H1 (cell line): ENCODE measurements around the gene ZNF565. TPM values are rescaled to one million over a fixed set of nuclear protein-coding genes. Genes with fewer than 3 reads are reported as not detected.

Source experiments
- BRCA1 ChIP-seq: IDR thresholded peaks from 2 replicates; pipeline ENCODE4 v1.6.1; 2012; ENCODE audit warnings: low read depth, low read length, improper control_type of control experiment
- CBX8 ChIP-seq: fragments of 300-800, 300-1000 bp; sonication (generic); IDR thresholded peaks from 2 replicates; pipeline ENCODE4 v1.7.1; 2016; ENCODE audit warnings: low read depth, low read length, borderline replicate concordance
- CHD1 ChIP-seq: IDR thresholded peaks from 2 replicates; pipeline ENCODE4 v1.6.1; 2012; ENCODE audit warnings: low read depth, low read length, improper control_type of control experiment
- GABPA ChIP-seq: IDR thresholded peaks from 2 replicates; pipeline ENCODE4 v1.6.1; 2011; ENCODE audit warnings: mild to moderate bottlenecking, low read length, moderate library complexity, borderline replicate concordance; ENCODE audit not compliant: insufficient read depth
- GTF2F1 ChIP-seq: IDR thresholded peaks from 2 replicates; pipeline ENCODE4 v1.6.1; 2012; ENCODE audit warnings: low read depth, low read length, improper control_type of control experiment, borderline replicate concordance
- JUND ChIP-seq: IDR thresholded peaks from 2 replicates; pipeline ENCODE4 v1.6.1; 2011; ENCODE audit warnings: mild to moderate bottlenecking, improper control_type of control experiment, low read length
- KDM4A ChIP-seq: IDR thresholded peaks from one replicate; pipeline ENCODE4 v1.7.1; 2012; ENCODE audit warnings: low read depth, mild to moderate bottlenecking, moderate library complexity, low read length, inconsistent platforms; ENCODE audit not compliant: severe bottlenecking
- KDM5A ChIP-seq: fragments of 200-600 bp; IDR thresholded peaks from 2 replicates; pipeline ENCODE4 v1.7.1; 2012; ENCODE audit warnings: mild to moderate bottlenecking, low read length, inconsistent platforms, mixed read lengths
- MAFK ChIP-seq: IDR thresholded peaks from 2 replicates; pipeline ENCODE4 v1.6.1; 2012; ENCODE audit warnings: low read depth, mild to moderate bottlenecking, improper control_type of control experiment, low read length
- NANOG ChIP-seq: IDR thresholded peaks from 2 replicates; pipeline ENCODE4 v1.6.1; 2011; ENCODE audit warnings: low read length, low read depth, mild to moderate bottlenecking, inconsistent platforms; ENCODE audit not compliant: insufficient read depth, poor library complexity, severe bottlenecking
- POLR2A ChIP-seq, 2 experiments: IDR thresholded peaks; 1 replicate in 1 of 2; 2 replicates in 1 of 2; pipeline ENCODE4 v1.6.1; 2011; ENCODE audit warnings: low read depth in 2 of 2, low read length in 2 of 2, mild to moderate bottlenecking in 2 of 2; ENCODE audit errors: control extremely low read depth in 1 of 2
- RAD21 ChIP-seq, 2 experiments: IDR thresholded peaks in 1 of 2; conservative IDR thresholded peaks in 1 of 2; 2 replicates each; pipeline ENCODE4 v1.6.1; 2011; ENCODE audit warnings: low read depth in 2 of 2, low read length in 2 of 2, improper control_type of control experiment in 1 of 2, inconsistent platforms in 1 of 2, mild to moderate bottlenecking in 1 of 2, moderate library complexity in 1 of 2
- RBBP5 ChIP-seq: IDR thresholded peaks from 2 replicates; pipeline ENCODE4 v1.7.1; 2012; ENCODE audit warnings: low read depth, mild to moderate bottlenecking, inconsistent platforms, low read length, moderate library complexity, borderline replicate concordance
- RXRA ChIP-seq: IDR thresholded peaks from 2 replicates; pipeline ENCODE4 v1.6.1; 2011; ENCODE audit warnings: low read depth, mild to moderate bottlenecking, low read length, moderate library complexity; ENCODE audit not compliant: insufficient read depth
- SIN3A ChIP-seq, 2 experiments: IDR thresholded peaks in 1 of 2; conservative IDR thresholded peaks in 1 of 2; 2 replicates each; pipeline ENCODE4 v1.6.1; 2011 to 2012; ENCODE audit warnings: low read length in 2 of 2, improper control_type of control experiment in 1 of 2, low read depth in 1 of 2, mild to moderate bottlenecking in 1 of 2
- SIRT6 ChIP-seq: IDR thresholded peaks from one replicate; pipeline ENCODE4 v1.7.1; 2012; ENCODE audit warnings: low read length, inconsistent platforms
- SP1 ChIP-seq: IDR thresholded peaks from 2 replicates; pipeline ENCODE4 v1.6.1; 2011; ENCODE audit warnings: low read depth, low read length
- SRF ChIP-seq: IDR thresholded peaks from 2 replicates; pipeline ENCODE4 v1.6.1; 2011; ENCODE audit warnings: mild to moderate bottlenecking, low read depth, low read length, moderate library complexity
- SUZ12 ChIP-seq: fragments of 200-600 bp; sonication (generic); IDR thresholded peaks from 2 replicates; pipeline ENCODE4 v1.6.1; 2012; ENCODE audit warnings: mild to moderate bottlenecking, inconsistent platforms, low read length, moderate library complexity, mixed read lengths
- TAF7 ChIP-seq: optimal IDR thresholded peaks from 2 replicates; pipeline ENCODE3; 2011; ENCODE audit warnings: low read depth, mild to moderate bottlenecking, inconsistent platforms, low read length, moderate library complexity, borderline replicate concordance
- TEAD4 ChIP-seq: IDR thresholded peaks from 2 replicates; pipeline ENCODE4 v1.6.1; 2012; ENCODE audit warnings: low read depth, low read length, inconsistent platforms, mixed read lengths
- USF2 ChIP-seq: IDR thresholded peaks from 2 replicates; pipeline ENCODE4 v1.6.1; 2011; ENCODE audit warnings: low read length, improper control_type of control experiment
- ZNF274 ChIP-seq: IDR thresholded peaks from 2 replicates; pipeline ENCODE4 v1.7.0; 2012; ENCODE audit warnings: low read length, borderline replicate concordance; ENCODE audit errors: extremely low read depth
- polyA plus RNA-seq, 7 experiments: library from polyadenylated mRNA; depleted of rRNA in 3 of 7; stranded (reverse) in 5 of 7; unstranded in 2 of 7; fragments of >200 nt in 5 of 7; fragments of 200-250 nt in 2 of 7; gene quantifications; 1 replicate in 5 of 7; 2 replicates in 1 of 7; 4 replicates in 1 of 7; pipeline versions ENCODE4 v1.2.1 to v1.2.3, GENCODE V29; 2011 to 2013; ENCODE audit warnings: missing spikeins in 2 of 7, mixed read lengths in 2 of 7
- total RNA-seq: library from RNA; stranded (reverse); fragmentation: NEBNext Ultra II Directional; extraction: Animal tissue kit (Norgen Biotek cat#: 25700); gene quantifications from 2 replicates; pipeline ENCODE4 v1.2.1, GENCODE V29; 2021

The ZNF565 gene
- total and polyA plus RNA-seq, 2 of the 8 experiments (the other 6 are each of a cell fraction or from before 2014, with no cell fraction given) = 0.89 to 3.1 TPM

GRCh38 chr19:36139473-36140303 lies 74.8 kb downstream of the ZNF565 start, which contains the start of gene CAPNS1 (continued):
- TF ChIP-seq KDM5A = no peak
- no peak for TF ChIP-seq SIRT6
- 0 out of 2 replicates have a peak, but pooled peaks have one; percentile 83 for TF ChIP-seq RBBP5
- TF ChIP-seq POLR2A (IDR thresholded peaks at IDR 0.05; ENCODE audit: control extremely low read depth in 1 of 2, low read depth in 2 of 2, low read length in 2 of 2) = peak in 1 of 2 experiments; percentile 72; a peak in 1 of 3 replicates
- no peak for TF ChIP-seq CHD1
- TF ChIP-seq CBX8 = no peak
- no peak for TF ChIP-seq BRCA1
- no peak for TF ChIP-seq NANOG
- TF ChIP-seq GABPA = no peak
- TF ChIP-seq TEAD4 = no peak
- TF ChIP-seq SRF = no peak
- TF ChIP-seq JUND = peak; percentile 87
- no peak for TF ChIP-seq RXRA
- peak; percentile 73 for TF ChIP-seq SP1
- no peak for TF ChIP-seq ZNF274
- no peak for TF ChIP-seq SUZ12
- no peak for TF ChIP-seq USF2
- TF ChIP-seq RAD21 (IDR thresholded peaks at IDR 0.05 in 1 of 2, conservative IDR thresholded peaks at IDR 0.05 in 1 of 2; ENCODE audit: low read depth in 2 of 2, low read length in 2 of 2) = no peak
- TF ChIP-seq SIN3A (conservative IDR thresholded peaks at IDR 0.05 in 1 of 2, IDR thresholded peaks at IDR 0.05 in 1 of 2; ENCODE audit: low read depth in 1 of 2, low read length in 2 of 2) = peak; percentile 46 to 68; a peak in 2 of 4 replicates
- TF ChIP-seq KDM4A = peak; percentile 60
- no peak for TF ChIP-seq TAF7
- no peak; the same call in 1 of the 2 replicates for TF ChIP-seq MAFK
- no peak for TF ChIP-seq GTF2F1
